ENCODE measurements around the gene ARID3A. TPM values are rescaled to one million over a fixed set of nuclear protein-coding genes. Genes with fewer than 3 reads are reported as not detected.

Gene ARID3A
- total RNA-seq, 4 donors from 2014 or later: 1.3 to 22.0 (median 3.8) TPM

DNA sequence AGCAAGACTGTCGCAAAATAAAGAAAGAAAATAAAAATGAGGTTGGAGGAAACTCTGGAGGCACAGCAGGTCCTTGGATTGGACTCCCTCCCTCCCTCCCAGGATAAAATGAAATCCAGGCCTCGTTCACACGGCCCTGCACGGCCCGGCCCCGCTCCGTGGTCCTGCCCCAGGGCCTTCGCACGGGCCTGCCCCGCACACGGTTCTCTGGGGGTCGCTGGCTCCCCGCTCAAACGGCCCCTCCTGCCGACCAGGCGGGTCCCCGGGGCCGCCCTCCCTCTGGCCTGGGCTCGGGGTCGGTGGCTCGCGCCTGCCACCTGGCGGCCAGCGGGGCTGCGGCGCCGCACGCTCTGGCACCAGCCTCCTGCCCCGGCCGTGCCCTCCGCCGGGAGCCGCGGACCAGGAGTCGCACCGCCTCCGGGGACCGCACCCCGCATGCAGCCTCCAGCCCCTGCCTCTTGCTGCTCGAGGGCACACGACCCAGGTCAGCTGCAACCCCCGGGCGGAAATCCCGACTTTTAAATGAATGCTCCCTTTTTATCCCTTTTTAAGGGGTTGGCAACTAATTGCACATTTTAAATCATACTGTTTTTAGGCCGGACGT lies 56.8 kb downstream of the ARID3A start:
- Histone ChIP-seq H3K4me1 (peaks cover 6 to 12% of the 10 kb centered on the region in 2 donors), H3K27me3 (no peaks in the 10 kb centered on the region), H3K27ac (peak overlapping the region; percentile 56 to 81), H3K9me3 (no peaks in the 10 kb centered on the region), H3K4me3 (peak overlapping the region in 1 of 2 donors; percentile 28), H3K36me3 (no peaks in the 10 kb centered on the region)
- peak in 1 of 2 donors; percentile 53 for TF ChIP-seq POLR2A (IDR thresholded peaks at IDR 0.05)
- TF ChIP-seq, protein P1, sequence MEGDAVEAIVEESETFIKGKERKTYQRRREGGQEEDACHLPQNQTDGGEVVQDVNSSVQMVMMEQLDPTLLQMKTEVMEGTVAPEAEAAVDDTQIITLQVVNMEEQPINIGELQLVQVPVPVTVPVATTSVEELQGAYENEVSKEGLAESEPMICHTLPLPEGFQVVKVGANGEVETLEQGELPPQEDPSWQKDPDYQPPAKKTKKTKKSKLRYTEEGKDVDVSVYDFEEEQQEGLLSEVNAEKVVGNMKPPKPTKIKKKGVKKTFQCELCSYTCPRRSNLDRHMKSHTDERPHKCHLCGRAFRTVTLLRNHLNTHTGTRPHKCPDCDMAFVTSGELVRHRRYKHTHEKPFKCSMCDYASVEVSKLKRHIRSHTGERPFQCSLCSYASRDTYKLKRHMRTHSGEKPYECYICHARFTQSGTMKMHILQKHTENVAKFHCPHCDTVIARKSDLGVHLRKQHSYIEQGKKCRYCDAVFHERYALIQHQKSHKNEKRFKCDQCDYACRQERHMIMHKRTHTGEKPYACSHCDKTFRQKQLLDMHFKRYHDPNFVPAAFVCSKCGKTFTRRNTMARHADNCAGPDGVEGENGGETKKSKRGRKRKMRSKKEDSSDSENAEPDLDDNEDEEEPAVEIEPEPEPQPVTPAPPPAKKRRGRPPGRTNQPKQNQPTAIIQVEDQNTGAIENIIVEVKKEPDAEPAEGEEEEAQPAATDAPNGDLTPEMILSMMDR (IDR thresholded peaks at IDR 0.05): peak; percentile 72 to 100 (median 99)
- peak; percentile 46 to 78 for DNase-seq
- intact Hi-C loops (cut with DNase I; ENCODE audit: low total_unique reads): loop anchor here (2.0 to 10.0 kb wide), 2 partner anchors 60 to 118 kb away; no protein-coding TSS in a partner anchor

- Histone ChIP-seq H3K27ac (peak within 1 kb of the TSS; percentile 81 to 91), H3K27me3 (no peaks in the 10 kb centered on the region), H3K4me1 (peaks cover 6 to 12% of the 10 kb centered on the region in 2 donors), H3K4me3 (peak within 1 kb of the TSS; percentile 84 to 100), H3K9me3 (no peaks in the 10 kb centered on the region), H3K36me3 (no peaks in the 10 kb centered on the region)
- intact Hi-C loops (cut with DNase I; ENCODE audit: low total_unique reads): loop anchor here (10.0 kb wide), 1 partner anchor 120 kb away; no protein-coding TSS in a partner anchor
- TF ChIP-seq, protein P1 (IDR thresholded peaks at IDR 0.05): peak in 3 of 4 experiments; percentile 7 to 66 (median 63)
- TF ChIP-seq POLR2A (IDR thresholded peaks at IDR 0.05): peak; percentile 43 to 75
- DNase-seq: peak; percentile 93
Measured at GRCh38 chr19:984165-984967, 58.5 kb downstream of the ARID3A start, which contains the start of gene WDR18. Gene WDR18, plus strand, starts transcription at chr19:984345. Its CDS starts 9 bp downstream, at chr19:984354.

GRCh38 chr19:986083-986482 lies 60.2 kb downstream of the ARID3A start:
- Histone ChIP-seq H3K4me3 (no peak overlapping the region), H3K36me3 (no peaks in the 10 kb centered on the region), H3K27ac (no peak overlapping the region), H3K9me3 (no peaks in the 10 kb centered on the region), H3K4me1 (peaks cover 6 to 12% of the 10 kb centered on the region in 2 donors), H3K27me3 (no peaks in the 10 kb centered on the region)
- intact Hi-C loops (cut with DNase I; ENCODE audit: low total_unique reads): loop anchor here (10.0 kb wide), 1 partner anchor 121 kb away; no protein-coding TSS in a partner anchor
- no peak for DNase-seq
- TF ChIP-seq, protein P1 (IDR thresholded peaks at IDR 0.05): no peak
- TF ChIP-seq POLR2A (IDR thresholded peaks at IDR 0.05): no peak

DNA sequence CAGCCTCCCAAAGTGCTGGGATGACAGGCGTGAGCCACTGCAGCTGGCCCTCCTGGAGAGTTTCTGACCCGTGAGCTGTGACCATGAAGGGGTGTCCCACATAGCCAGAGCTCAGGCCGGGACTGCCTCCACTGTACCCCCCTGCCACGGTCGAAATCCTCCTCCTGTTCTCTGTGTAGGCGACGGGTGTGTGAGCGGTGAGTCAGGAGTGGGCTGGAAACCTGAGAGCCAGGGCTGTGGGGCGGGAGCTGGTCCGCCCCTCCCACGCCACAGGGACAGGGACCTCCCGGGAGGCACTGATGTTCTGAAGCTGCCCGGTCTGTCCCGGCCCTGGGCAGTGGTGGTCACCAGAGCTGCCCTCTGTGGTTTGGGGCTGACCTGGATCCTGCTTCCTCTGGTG lies 62.2 kb downstream of the ARID3A start:
- no peaks in the 10 kb centered on the region for H3K9me3 ChIP-seq
- no peaks in the 10 kb centered on the region for H3K36me3 ChIP-seq
- peaks cover 5 to 6% of the 10 kb centered on the region in 2 donors for H3K4me1 ChIP-seq
- no peaks in the 10 kb centered on the region for H3K27me3 ChIP-seq
- no peak for TF ChIP-seq POLR2A (IDR thresholded peaks at IDR 0.05)
- TF ChIP-seq, protein P1 (IDR thresholded peaks at IDR 0.05): no peak
- DNase-seq: no peak
- H3K27ac ChIP-seq: no peak overlapping the region
- intact Hi-C loops (cut with DNase I; ENCODE audit: low total_unique reads): loop anchor here (10.0 kb wide), 1 partner anchor 123 kb away; no protein-coding TSS in a partner anchor
- no peak overlapping the region for H3K4me3 ChIP-seq

All from uterus (tissue), 4 donors.